Ectodermal cell (in vitro differentiated cells): Measurements from ENCODE around the gene ADAM15.
A peak's percentile ranks its signal among the peaks of the same experiment; 100 is the strongest.

Experiments used
- H3K27ac ChIP-seq: 2 replicates; pipeline ENCODE4 v1.7.0; 2013; ENCODE audit warnings: mild to moderate bottlenecking, low read depth, low read length; ENCODE audit not compliant: insufficient read depth, poor library complexity, severe bottlenecking
- H3K27me3 ChIP-seq: 2 replicates; pipeline ENCODE4 v1.7.0; 2013; ENCODE audit warnings: mild to moderate bottlenecking, low read length; ENCODE audit not compliant: insufficient read depth, control insufficient read depth, poor library complexity, severe bottlenecking
- H3K36me3 ChIP-seq: one replicate; pipeline ENCODE4 v1.7.0; 2013; ENCODE audit warnings: low read length; ENCODE audit not compliant: control insufficient read depth, insufficient read depth
- H3K4me1 ChIP-seq: one replicate; pipeline ENCODE4 v1.7.0; 2013; ENCODE audit warnings: low read length; ENCODE audit not compliant: control insufficient read depth, insufficient read depth
- H3K4me3 ChIP-seq: 2 replicates; pipeline ENCODE4 v1.7.0; 2013; ENCODE audit warnings: low read depth, low read length, control low read depth; ENCODE audit not compliant: insufficient read depth
- H3K9me3 ChIP-seq: 2 replicates; pipeline ENCODE4 v1.7.0; 2013; ENCODE audit warnings: mild to moderate bottlenecking, low read length, moderate library complexity; ENCODE audit not compliant: control insufficient read depth
- WGBS, 2 experiments: methylation state at CpG; one replicate each; pipeline ENCODE4 v1.1.7; 2013; ENCODE audit warnings: missing lambda C conversion rate in 2 of 2; 5-methylcytosine and 5-hydroxymethylcytosine counted together

ADAM15 gene

GRCh38 chr1:155006601-155007101, 44.5 kb upstream of the ADAM15 start:
- H3K27ac ChIP-seq, result no peak overlapping the region
- WGBS, 2 experiments, result 86 to 97% methylated on average over 2 of the region's 2 CpGs
- peaks cover 39% of the 10 kb centered on the region for H3K4me1 ChIP-seq
- no peak overlapping the region for H3K4me3 ChIP-seq
- no peaks in the 10 kb centered on the region for H3K27me3 ChIP-seq
- no peaks in the 10 kb centered on the region for H3K9me3 ChIP-seq
- H3K36me3 ChIP-seq, result no peaks in the 10 kb centered on the region

- Histone ChIP-seq H3K4me3 (no peak overlapping the region), H3K36me3 (no peaks in the 10 kb centered on the region), H3K9me3 (no peaks in the 10 kb centered on the region), H3K27me3 (no peaks in the 10 kb centered on the region), H3K27ac (no peak overlapping the region), H3K4me1 (peaks cover 43% of the 10 kb centered on the region)
- 92 to 93% methylated on average over 6 of the region's 6 CpGs for WGBS, 2 experiments
These were observed 43.8 kb upstream of the ADAM15 start for GRCh38 chr1:155007251-155007828.

GRCh38 chr1:155008015-155008941, 42.8 kb upstream of the ADAM15 start:
- H3K9me3 ChIP-seq, result no peaks in the 10 kb centered on the region
- no peak overlapping the region for H3K27ac ChIP-seq
- no peaks in the 10 kb centered on the region for H3K36me3 ChIP-seq
- H3K4me1 ChIP-seq, result peaks cover 50% of the 10 kb centered on the region
- H3K27me3 ChIP-seq, result no peaks in the 10 kb centered on the region
- no peak overlapping the region for H3K4me3 ChIP-seq
- 63 to 69% methylated on average over 16 of the region's 16 CpGs for WGBS, 2 experiments

GRCh38 chr1:155009221-155009711, 41.9 kb upstream of the ADAM15 start:
- no peaks in the 10 kb centered on the region for H3K27me3 ChIP-seq
- H3K27ac ChIP-seq, result peak overlapping the region; percentile 2
- H3K4me1 ChIP-seq, result peaks cover 48% of the 10 kb centered on the region
- H3K36me3 ChIP-seq, result no peaks in the 10 kb centered on the region
- no peak overlapping the region for H3K4me3 ChIP-seq
- 92 to 96% methylated on average over 10 to 11 of the region's 12 CpGs for WGBS, 2 experiments
- no peaks in the 10 kb centered on the region for H3K9me3 ChIP-seq

GRCh38 chr1:155009742-155010141, 41.4 kb upstream of the ADAM15 start:
- Histone ChIP-seq H3K4me3 (no peak overlapping the region), H3K36me3 (peaks cover 2% of the 10 kb centered on the region), H3K27me3 (no peaks in the 10 kb centered on the region), H3K4me1 (peaks cover 43% of the 10 kb centered on the region), H3K9me3 (no peaks in the 10 kb centered on the region), H3K27ac (no peak overlapping the region)
- WGBS, 2 experiments, result 95 to 97% methylated on average over 5 of the region's 5 CpGs

- WGBS, 2 experiments, result 81 to 92% methylated on average over 9 to 11 of the region's 11 CpGs
- Histone ChIP-seq H3K4me3 (no peak overlapping the region), H3K27ac (no peak overlapping the region), H3K27me3 (no peaks in the 10 kb centered on the region), H3K9me3 (no peaks in the 10 kb centered on the region), H3K36me3 (peaks cover 4% of the 10 kb centered on the region), H3K4me1 (peaks cover 40% of the 10 kb centered on the region)
These were observed 40.8 kb upstream of the ADAM15 start for GRCh38 chr1:155010211-155010918.

GRCh38 chr1:155011004-155011416, 40.1 kb upstream of the ADAM15 start:
- peaks cover 40% of the 10 kb centered on the region for H3K4me1 ChIP-seq
- 86 to 87% methylated on average over 5 of the region's 5 CpGs for WGBS, 2 experiments
- peak overlapping the region; percentile 23 for H3K27ac ChIP-seq
- H3K9me3 ChIP-seq, result no peaks in the 10 kb centered on the region
- no peaks in the 10 kb centered on the region for H3K27me3 ChIP-seq
- no peak overlapping the region for H3K4me3 ChIP-seq
- peaks cover 4% of the 10 kb centered on the region for H3K36me3 ChIP-seq

GRCh38 chr1:155011437-155012025, 39.6 kb upstream of the ADAM15 start:
- Histone ChIP-seq H3K27me3 (no peaks in the 10 kb centered on the region), H3K4me1 (peaks cover 40% of the 10 kb centered on the region), H3K36me3 (peaks cover 4% of the 10 kb centered on the region), H3K4me3 (no peak overlapping the region), H3K9me3 (no peaks in the 10 kb centered on the region), H3K27ac (peak overlapping the region; percentile 63)
- 95 to 98% methylated on average over 6 of the region's 6 CpGs for WGBS, 2 experiments

GRCh38 chr1:155012026-155012546, 39.0 kb upstream of the ADAM15 start:
- Histone ChIP-seq H3K4me3 (no peak overlapping the region), H3K27ac (peak overlapping the region; percentile 63), H3K27me3 (no peaks in the 10 kb centered on the region), H3K4me1 (peaks cover 44% of the 10 kb centered on the region), H3K36me3 (peaks cover 4% of the 10 kb centered on the region), H3K9me3 (no peaks in the 10 kb centered on the region)
- 7 to 10% methylated on average over 9 of the region's 9 CpGs for WGBS, 2 experiments
